Upper lobe of left lung (tissue), 6 donors: ENCODE results near the gene TMEM175. TPM values are rescaled to one million over a fixed set of nuclear protein-coding genes. Genes with fewer than 3 reads are reported as not detected.

Source experiments
- ATAC-seq, 2 donors: fragments of 200-7000 bp; cut with Tn5 transposase; one replicate each; pipeline ENCODE4 v1.9.1; 2022; ENCODE audit warnings: mild to moderate bottlenecking in 2 of 2, moderate library complexity in 2 of 2; ENCODE audit not compliant: low FRiP score in 2 of 2
- DNase-seq, 2 donors: peaks; one replicate each; pipeline ENCODE4 v3.0.0-alpha.2; 2019 to 2020
- H3K27ac ChIP-seq, 4 donors: fragments of 200-600 bp; sonication (generic); one replicate each; pipeline ENCODE4 v1.5.1; 2016 to 2019
- H3K27me3 ChIP-seq, 4 donors: fragments of 200-600 bp; sonication (generic); one replicate each; pipeline ENCODE4 v1.5.1; 2017 to 2019
- H3K36me3 ChIP-seq, 4 donors: fragments of 200-600 bp; sonication (generic); one replicate each; pipeline ENCODE4 v1.5.1; 2016 to 2019
- H3K4me1 ChIP-seq, 4 donors: fragments of 200-600 bp; sonication (generic); one replicate each; pipeline ENCODE4 v1.5.1; 2018 to 2019
- H3K4me3 ChIP-seq, 4 donors: fragments of 200-600 bp; sonication (generic); one replicate each; pipeline ENCODE4 v1.5.1; 2017 to 2019; ENCODE audit warnings: mild to moderate bottlenecking in 2 of 4, moderate library complexity in 1 of 4
- H3K9me3 ChIP-seq, 4 donors: fragments of 200-600 bp; sonication (generic); one replicate each; pipeline ENCODE4 v1.5.1; 2018 to 2019
- EP300 ChIP-seq, 4 donors: sonication (generic); formaldehyde crosslinking; IDR thresholded peaks; one replicate each; pipeline ENCODE4 v1.5.1; 2017; ENCODE audit warnings: antibody characterized with exemption in 4 of 4, control low read depth in 2 of 4
- POLR2A ChIP-seq, 4 donors: fragments of 450-650 bp; IDR thresholded peaks; one replicate each; pipeline ENCODE4 v1.5.1; 2016 to 2017; ENCODE audit warnings: antibody characterized with exemption in 4 of 4, mild to moderate bottlenecking in 2 of 4
- POLR2AphosphoS5 ChIP-seq, 2 donors: sonication (generic); formaldehyde crosslinking; IDR thresholded peaks; one replicate each; pipeline ENCODE4 v1.5.1; 2017; ENCODE audit warnings: antibody characterized with exemption in 2 of 2
- WGBS, 2 donors: methylation state at CpG; one replicate each; pipeline ENCODE4 v1.1.5; 2017 to 2018; 5-methylcytosine and 5-hydroxymethylcytosine counted together
- total RNA-seq, 6 donors: library from RNA; depleted of rRNA in 4 of 6; stranded (reverse); fragments of >200 nt in 4 of 6; gene quantifications; one replicate each; pipeline versions ENCODE4 v1.1.0 to v1.2.1, GENCODE V29; 2016 to 2021
- TF ChIP-seq, protein P1 (sequence below), 6 experiments: fragments of 450-650 bp in 4 of 6; fragments of 200-600 bp in 2 of 6; sonication (generic) in 2 of 6; IDR thresholded peaks; one replicate each; pipeline ENCODE4 v1.5.1; 2016 to 2019; ENCODE audit warnings: antibody characterized with exemption in 6 of 6
- donor health status: DM: no; HTN: no; CAD: no; lungs with moderate emphysema.
- donor health status: DM: no; HTN: yes; CAD: no; lungs with severe emphysema.

TMEM175 gene
- total RNA-seq, 6 donors from 2014 or later = 24.6 to 126 (median 41.8) TPM

DNA sequence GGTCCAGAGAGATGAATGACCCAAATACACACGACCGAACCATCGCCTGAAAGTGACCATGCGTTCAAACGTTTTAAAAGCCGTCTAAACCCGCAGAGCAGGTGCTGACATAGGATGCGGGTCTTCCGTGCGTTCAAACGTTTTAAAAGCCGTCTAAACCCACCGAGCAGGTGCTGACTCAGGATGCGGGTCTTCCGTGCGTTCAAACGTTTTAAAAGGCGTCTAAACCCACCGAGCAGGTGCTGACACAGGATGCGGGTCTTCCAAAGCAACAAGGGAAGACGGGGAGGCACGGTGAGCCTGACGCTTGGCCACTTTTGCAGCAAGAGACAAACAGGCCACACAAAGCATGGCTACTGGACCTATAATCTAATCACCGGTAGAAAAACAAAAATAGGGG is 47.4 kb upstream of the TMEM175 start:
- 92 to 93% methylated on average over 24 of the region's 24 CpGs for WGBS, 2 donors

DNA sequence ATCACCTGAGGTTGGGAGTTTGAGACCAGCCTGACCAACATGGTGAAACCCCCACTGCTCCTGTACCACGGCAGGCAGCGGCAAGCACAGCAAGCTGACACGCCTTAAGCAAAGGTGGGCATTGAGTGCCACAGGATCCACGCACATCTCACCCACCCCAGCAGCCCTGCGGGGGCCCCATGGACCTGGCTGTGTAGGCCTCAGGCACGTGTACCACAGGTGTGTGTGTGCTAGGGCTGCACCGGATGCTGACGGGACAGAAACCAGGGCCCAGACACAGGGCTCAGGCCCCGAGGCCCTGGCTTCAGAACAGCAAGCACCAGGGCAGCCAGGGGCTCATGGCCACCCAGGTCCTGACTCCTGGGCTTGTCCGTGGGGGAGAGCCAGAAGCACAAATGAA is 46.9 kb upstream of the TMEM175 start:
- no peaks in the 10 kb centered on the region for H3K4me1 ChIP-seq
- TF ChIP-seq POLR2A (IDR thresholded peaks at IDR 0.05) (no peak), POLR2AphosphoS5 (IDR thresholded peaks at IDR 0.05) (no peak), EP300 (IDR thresholded peaks at IDR 0.05) (no peak)
- TF ChIP-seq, protein P1, sequence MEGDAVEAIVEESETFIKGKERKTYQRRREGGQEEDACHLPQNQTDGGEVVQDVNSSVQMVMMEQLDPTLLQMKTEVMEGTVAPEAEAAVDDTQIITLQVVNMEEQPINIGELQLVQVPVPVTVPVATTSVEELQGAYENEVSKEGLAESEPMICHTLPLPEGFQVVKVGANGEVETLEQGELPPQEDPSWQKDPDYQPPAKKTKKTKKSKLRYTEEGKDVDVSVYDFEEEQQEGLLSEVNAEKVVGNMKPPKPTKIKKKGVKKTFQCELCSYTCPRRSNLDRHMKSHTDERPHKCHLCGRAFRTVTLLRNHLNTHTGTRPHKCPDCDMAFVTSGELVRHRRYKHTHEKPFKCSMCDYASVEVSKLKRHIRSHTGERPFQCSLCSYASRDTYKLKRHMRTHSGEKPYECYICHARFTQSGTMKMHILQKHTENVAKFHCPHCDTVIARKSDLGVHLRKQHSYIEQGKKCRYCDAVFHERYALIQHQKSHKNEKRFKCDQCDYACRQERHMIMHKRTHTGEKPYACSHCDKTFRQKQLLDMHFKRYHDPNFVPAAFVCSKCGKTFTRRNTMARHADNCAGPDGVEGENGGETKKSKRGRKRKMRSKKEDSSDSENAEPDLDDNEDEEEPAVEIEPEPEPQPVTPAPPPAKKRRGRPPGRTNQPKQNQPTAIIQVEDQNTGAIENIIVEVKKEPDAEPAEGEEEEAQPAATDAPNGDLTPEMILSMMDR (IDR thresholded peaks at IDR 0.05) = no peak
- no peaks in the 10 kb centered on the region for H3K9me3 ChIP-seq
- peak in 1 of 2 donors; percentile 55 for DNase-seq
- ATAC-seq = no peak
- no peak overlapping the region for H3K4me3 ChIP-seq
- H3K27me3 ChIP-seq = no peaks in the 10 kb centered on the region
- no peak overlapping the region for H3K27ac ChIP-seq
- WGBS, 2 donors = 97 to 98% methylated on average over 10 of the region's 10 CpGs
- H3K36me3 ChIP-seq = peaks cover 6 to 98% (median 80%) of the 10 kb centered on the region in 4 donors

More for the DNA sequence above, 47.4 kb upstream of the TMEM175 start:
- H3K9me3 ChIP-seq = no peaks in the 10 kb centered on the region
- DNase-seq = no peak
- H3K36me3 ChIP-seq = peaks cover 7 to 98% (median 79%) of the 10 kb centered on the region in 4 donors
- H3K4me3 ChIP-seq = no peak overlapping the region
- H3K27me3 ChIP-seq = no peaks in the 10 kb centered on the region
- no peaks in the 10 kb centered on the region for H3K4me1 ChIP-seq
- TF ChIP-seq POLR2AphosphoS5 (IDR thresholded peaks at IDR 0.05) (no peak), EP300 (IDR thresholded peaks at IDR 0.05) (no peak), POLR2A (IDR thresholded peaks at IDR 0.05) (no peak)
- TF ChIP-seq, protein P1 (IDR thresholded peaks at IDR 0.05) = no peak
- no peak for ATAC-seq
- no peak overlapping the region for H3K27ac ChIP-seq

DNA sequence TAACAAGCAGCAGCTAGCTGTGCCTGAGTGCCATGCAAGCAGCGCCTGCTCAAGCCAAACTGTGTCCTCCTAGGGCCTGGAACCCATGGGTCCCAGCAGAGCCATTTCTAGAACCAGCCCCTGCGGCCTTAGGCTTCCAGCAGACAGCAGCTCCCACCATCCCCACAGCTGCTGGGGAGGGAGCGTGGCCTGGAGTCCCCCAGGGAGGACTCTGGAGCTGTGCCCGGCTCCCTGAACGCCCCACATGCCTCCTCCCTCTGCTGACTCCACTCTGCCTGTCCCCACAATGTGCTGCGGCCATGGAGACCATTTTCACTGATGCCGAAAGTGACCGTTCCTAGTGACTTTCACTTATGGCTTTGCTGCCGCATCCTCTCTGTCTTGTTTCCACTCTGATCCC is 46.0 kb upstream of the TMEM175 start:
- Histone ChIP-seq H3K4me1 (no peaks in the 10 kb centered on the region), H3K9me3 (no peaks in the 10 kb centered on the region), H3K36me3 (peaks cover 6 to 95% (median 78%) of the 10 kb centered on the region in 4 donors), H3K27me3 (no peaks in the 10 kb centered on the region), H3K27ac (no peak overlapping the region), H3K4me3 (no peak overlapping the region)
- ATAC-seq = no peak
- no peak for DNase-seq
- WGBS, 2 donors = 86 to 94% methylated on average over 8 of the region's 9 CpGs
- no peak for TF ChIP-seq POLR2A (IDR thresholded peaks at IDR 0.05)
- TF ChIP-seq EP300 (IDR thresholded peaks at IDR 0.05) = no peak

DNA sequence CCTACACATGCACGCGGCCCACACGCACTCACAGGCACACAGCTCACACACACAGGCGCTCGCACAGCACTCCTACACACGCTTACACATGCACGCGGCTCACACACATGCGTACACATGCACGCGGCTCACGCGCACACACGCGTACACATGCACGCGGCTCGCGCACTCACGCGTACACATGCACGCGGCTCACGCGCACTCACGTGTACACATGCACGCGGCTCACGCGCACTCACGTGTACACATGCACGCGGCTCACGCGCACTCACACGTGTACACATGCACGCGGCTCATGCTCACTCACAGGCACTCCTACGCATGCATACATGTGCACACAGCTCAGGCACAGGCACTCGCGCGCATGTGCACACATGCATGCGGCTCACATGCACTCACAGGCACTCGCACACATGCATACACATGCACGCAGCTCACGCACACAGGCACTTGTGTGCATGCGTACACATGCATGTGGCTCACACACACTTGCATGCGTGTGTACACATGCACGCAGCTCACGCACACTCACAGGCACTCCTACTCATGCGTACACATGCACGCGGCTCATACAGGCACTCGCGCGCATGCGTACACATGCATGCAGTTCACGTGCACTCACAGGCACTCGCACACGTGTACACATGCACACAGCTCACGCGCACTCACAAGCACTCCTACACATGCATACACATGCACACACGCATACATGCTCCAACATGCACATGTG is 45.1 kb upstream of the TMEM175 start:
- no peaks in the 10 kb centered on the region for H3K4me1 ChIP-seq
- TF ChIP-seq, protein P1 (IDR thresholded peaks at IDR 0.05) = no peak
- TF ChIP-seq EP300 (IDR thresholded peaks at IDR 0.05) = no peak
- no peak for TF ChIP-seq POLR2A (IDR thresholded peaks at IDR 0.05)
- no peak for TF ChIP-seq POLR2AphosphoS5 (IDR thresholded peaks at IDR 0.05)
- H3K9me3 ChIP-seq = no peaks in the 10 kb centered on the region
- ATAC-seq = no peak
- H3K27ac ChIP-seq = no peak overlapping the region
- 95 to 97% methylated on average over 63 of the region's 63 CpGs for WGBS, 2 donors
- peak in 1 of 2 donors; percentile 76 for DNase-seq
- no peaks in the 10 kb centered on the region for H3K27me3 ChIP-seq
- H3K36me3 ChIP-seq = peaks cover 6 to 95% (median 71%) of the 10 kb centered on the region in 4 donors
- no peak overlapping the region for H3K4me3 ChIP-seq

DNA sequence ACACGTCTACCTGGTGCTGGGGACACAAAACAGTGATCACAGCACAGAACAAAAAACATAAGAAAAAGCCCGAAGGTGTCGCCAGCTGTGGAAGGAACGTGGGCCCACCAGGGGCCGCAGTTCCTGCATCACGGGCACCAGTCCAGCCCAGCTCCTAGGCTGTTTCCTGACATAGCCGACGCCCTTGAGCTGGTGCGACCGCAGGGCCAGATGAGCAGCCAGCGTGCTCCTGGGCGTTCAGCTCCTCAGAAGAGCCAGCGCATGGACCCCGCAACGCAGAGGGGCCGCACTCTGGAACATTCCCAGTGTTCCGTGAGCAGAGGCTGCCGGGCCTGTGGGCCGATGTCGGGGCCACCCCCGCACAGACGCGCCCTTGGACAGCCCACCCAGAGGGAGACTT is 44.2 kb upstream of the TMEM175 start:
- TF ChIP-seq POLR2A (IDR thresholded peaks at IDR 0.05) = no peak
- TF ChIP-seq, protein P1 (IDR thresholded peaks at IDR 0.05) = peak in 1 of 6 experiments; percentile 28
- peaks cover 6 to 95% (median 69%) of the 10 kb centered on the region in 4 donors for H3K36me3 ChIP-seq
- H3K27me3 ChIP-seq = no peaks in the 10 kb centered on the region
- H3K4me1 ChIP-seq = no peaks in the 10 kb centered on the region
- no peak overlapping the region for H3K27ac ChIP-seq
- DNase-seq (peak in 1 of 2 donors; percentile 64), ATAC-seq (no peak)
- H3K9me3 ChIP-seq = no peaks in the 10 kb centered on the region
- WGBS, 2 donors = 75 to 77% methylated on average over 3 to 23 of the region's 23 CpGs
- no peak overlapping the region for H3K4me3 ChIP-seq
